A673 (cell line): Measurements from ENCODE around the gene MARK2.

Experiments
- CTCF ChIP-seq: fragments of 300-800, 200-600 bp; sonication (generic); conservative IDR thresholded peaks from 2 replicates; pipeline ENCODE4 v1.5.1; 2017; ENCODE audit warnings: low read depth, mild to moderate bottlenecking, antibody characterized with exemption, low read length, moderate library complexity, mixed read lengths
- EZH2 ChIP-seq: fragments of 200-600 bp; sonication (generic); IDR thresholded peaks from 2 replicates; pipeline ENCODE4 v1.6.1; 2017; ENCODE audit warnings: borderline replicate concordance, low read depth, mild to moderate bottlenecking, mixed read lengths, antibody characterized with exemption, low read length; ENCODE audit not compliant: poor library complexity, severe bottlenecking

- TF ChIP-seq CTCF, result no peak
- TF ChIP-seq EZH2, result no peak
Measured at GRCh38 chr11:63813035-63813562, 25.8 kb upstream of the MARK2 start, which contains the start of gene SPINDOC.
